AG09309 (cell line): Measurements from ENCODE around the gene MON1A.

Experiments used
- DNase-seq: peaks from one replicate; pipeline ENCODE4 v3.0.0-alpha.2; 2010; ENCODE audit warnings: low read depth
- H3K4me3 ChIP-seq: 2 replicates; pipeline ENCODE4 v1.5.1; 2011; ENCODE audit warnings: mild to moderate bottlenecking, low read depth, low read length, moderate library complexity; ENCODE audit not compliant: control insufficient read depth
- TF ChIP-seq, protein P1 (sequence below): IDR thresholded peaks from 2 replicates; pipeline ENCODE4 v1.5.1; 2011; ENCODE audit warnings: mild to moderate bottlenecking, low read depth, low read length, inconsistent platforms; ENCODE audit not compliant: insufficient read depth, control insufficient read depth; ENCODE audit errors: missing control alignments

MON1A gene, protein sequence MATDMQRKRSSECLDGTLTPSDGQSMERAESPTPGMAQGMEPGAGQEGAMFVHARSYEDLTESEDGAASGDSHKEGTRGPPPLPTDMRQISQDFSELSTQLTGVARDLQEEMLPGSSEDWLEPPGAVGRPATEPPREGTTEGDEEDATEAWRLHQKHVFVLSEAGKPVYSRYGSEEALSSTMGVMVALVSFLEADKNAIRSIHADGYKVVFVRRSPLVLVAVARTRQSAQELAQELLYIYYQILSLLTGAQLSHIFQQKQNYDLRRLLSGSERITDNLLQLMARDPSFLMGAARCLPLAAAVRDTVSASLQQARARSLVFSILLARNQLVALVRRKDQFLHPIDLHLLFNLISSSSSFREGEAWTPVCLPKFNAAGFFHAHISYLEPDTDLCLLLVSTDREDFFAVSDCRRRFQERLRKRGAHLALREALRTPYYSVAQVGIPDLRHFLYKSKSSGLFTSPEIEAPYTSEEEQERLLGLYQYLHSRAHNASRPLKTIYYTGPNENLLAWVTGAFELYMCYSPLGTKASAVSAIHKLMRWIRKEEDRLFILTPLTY

GRCh38 chr3:49929291-49930167 lies at the start of gene MON1A:
Gene MON1A, minus strand, starts transcription at chr3:49929811. Its CDS starts 16,465 bp downstream, at chr3:49913346.
- DNase-seq = peak; percentile 44
- TF ChIP-seq, protein P1, sequence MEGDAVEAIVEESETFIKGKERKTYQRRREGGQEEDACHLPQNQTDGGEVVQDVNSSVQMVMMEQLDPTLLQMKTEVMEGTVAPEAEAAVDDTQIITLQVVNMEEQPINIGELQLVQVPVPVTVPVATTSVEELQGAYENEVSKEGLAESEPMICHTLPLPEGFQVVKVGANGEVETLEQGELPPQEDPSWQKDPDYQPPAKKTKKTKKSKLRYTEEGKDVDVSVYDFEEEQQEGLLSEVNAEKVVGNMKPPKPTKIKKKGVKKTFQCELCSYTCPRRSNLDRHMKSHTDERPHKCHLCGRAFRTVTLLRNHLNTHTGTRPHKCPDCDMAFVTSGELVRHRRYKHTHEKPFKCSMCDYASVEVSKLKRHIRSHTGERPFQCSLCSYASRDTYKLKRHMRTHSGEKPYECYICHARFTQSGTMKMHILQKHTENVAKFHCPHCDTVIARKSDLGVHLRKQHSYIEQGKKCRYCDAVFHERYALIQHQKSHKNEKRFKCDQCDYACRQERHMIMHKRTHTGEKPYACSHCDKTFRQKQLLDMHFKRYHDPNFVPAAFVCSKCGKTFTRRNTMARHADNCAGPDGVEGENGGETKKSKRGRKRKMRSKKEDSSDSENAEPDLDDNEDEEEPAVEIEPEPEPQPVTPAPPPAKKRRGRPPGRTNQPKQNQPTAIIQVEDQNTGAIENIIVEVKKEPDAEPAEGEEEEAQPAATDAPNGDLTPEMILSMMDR = peak; percentile 31
- peak within 1 kb of the TSS; percentile 82 for H3K4me3 ChIP-seq

DNA sequence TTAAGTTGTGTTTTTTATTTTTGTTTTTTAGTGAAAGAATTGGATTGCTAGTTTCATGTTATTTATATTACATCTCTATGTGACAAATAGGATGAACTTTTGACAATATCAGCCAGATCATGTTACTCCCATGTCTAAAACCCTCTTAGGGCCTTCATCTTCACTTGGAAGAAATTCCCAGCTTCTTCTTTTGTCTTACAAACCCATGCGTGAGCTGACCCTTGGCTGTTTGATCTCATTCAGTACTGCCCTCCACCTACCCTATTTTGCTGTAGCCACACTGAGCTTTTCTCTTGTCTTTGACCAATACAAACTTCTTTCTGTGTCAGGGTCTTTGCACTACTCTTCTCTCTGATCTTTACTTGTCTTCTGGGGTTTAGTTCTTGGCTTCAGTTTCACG lies 47.3 kb upstream of the MON1A start:
- no peak overlapping the region for H3K4me3 ChIP-seq
- DNase-seq = no peak
- TF ChIP-seq, protein P1 = no peak

- no peak overlapping the region for H3K4me3 ChIP-seq
- TF ChIP-seq, protein P1 = no peak
- DNase-seq = no peak
Observed at GRCh38 chr3:49972656-49973055, 43.0 kb upstream of the MON1A start.

- TF ChIP-seq, protein P1 = no peak
- DNase-seq = no peak
- H3K4me3 ChIP-seq = no peak overlapping the region
Observed at GRCh38 chr3:49968346-49968745, 38.7 kb upstream of the MON1A start.

GRCh38 chr3:49967291-49967690 lies 37.7 kb upstream of the MON1A start:
- TF ChIP-seq, protein P1 = no peak
- no peak overlapping the region for H3K4me3 ChIP-seq
- DNase-seq = no peak

DNA sequence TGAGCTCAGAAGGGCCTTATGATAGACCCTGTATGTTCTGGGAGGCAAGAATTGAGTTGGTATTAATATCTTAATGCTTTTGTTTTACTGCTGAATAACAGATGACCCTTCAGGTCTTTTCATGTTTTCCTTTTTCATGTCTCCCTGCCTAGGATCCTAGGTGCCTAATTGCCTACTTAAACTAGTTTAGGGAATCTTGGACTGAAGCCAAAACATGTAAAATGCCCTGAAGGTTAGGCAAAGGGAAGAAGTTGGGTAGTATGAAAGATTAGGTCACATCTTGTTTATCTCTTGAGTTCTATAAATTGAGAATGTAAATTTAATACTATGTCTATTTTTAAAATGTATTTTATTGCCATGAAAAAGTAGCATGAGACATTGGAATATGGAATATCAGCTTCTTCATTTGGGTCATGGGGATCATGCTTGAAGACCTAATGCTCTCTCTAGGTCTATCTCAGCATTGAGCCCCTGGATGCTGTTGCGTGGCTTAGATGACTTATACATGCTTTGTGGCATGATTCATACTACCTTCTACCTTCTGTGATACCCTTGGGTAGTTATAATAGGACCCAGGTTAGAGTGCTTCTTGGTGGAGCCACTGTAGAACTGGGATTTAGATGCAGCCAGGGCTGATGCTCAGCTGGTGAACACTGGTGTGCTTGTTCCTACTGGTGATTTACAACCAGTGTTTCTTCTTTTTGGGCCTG lies 36.8 kb upstream of the MON1A start:
- TF ChIP-seq, protein P1 = no peak
- DNase-seq = no peak
- H3K4me3 ChIP-seq = no peak overlapping the region
